DOHH2 (cell line): ENCODE results near the gene MS4A6A.

ENCODE experiments used
- H3F3A ChIP-seq: fragments of 200-600 bp; sonication (generic), shearing (Covaris generic); 2 replicates; pipeline ENCODE4 v1.6.0; 2016; ENCODE audit warnings: antibody characterized with exemption, mild to moderate bottlenecking; ENCODE audit not compliant: control insufficient read depth, insufficient read depth
- H3K27ac ChIP-seq: fragments of 200-600 bp; sonication (generic); 2 replicates; pipeline ENCODE4 v1.5.1; 2014; ENCODE audit warnings: low read depth, mild to moderate bottlenecking, low read length, moderate library complexity
- H3K27me3 ChIP-seq: fragments of 200-600 bp; sonication (generic); 2 replicates; pipeline ENCODE4 v1.6.1; 2014; ENCODE audit warnings: mild to moderate bottlenecking, low read length, mixed read lengths; ENCODE audit not compliant: control insufficient read depth
- H3K36me3 ChIP-seq: fragments of 200-600 bp; sonication (generic); 2 replicates; pipeline ENCODE4 v1.6.1; 2014; ENCODE audit warnings: mild to moderate bottlenecking, low read length, moderate library complexity, mixed read lengths; ENCODE audit not compliant: control insufficient read depth
- H3K4me1 ChIP-seq: fragments of 200-600 bp; sonication (generic); 2 replicates; pipeline ENCODE4 v1.6.1; 2014; ENCODE audit warnings: mild to moderate bottlenecking, low read length, mixed read lengths; ENCODE audit not compliant: control insufficient read depth
- H3K4me2 ChIP-seq: fragments of 200-600 bp; sonication (generic); 2 replicates; pipeline ENCODE4 v1.6.0; 2014; ENCODE audit warnings: mild to moderate bottlenecking, low read length, moderate library complexity
- H3K4me3 ChIP-seq: fragments of 200-600 bp; sonication (generic); 2 replicates; pipeline ENCODE4 v1.5.1; 2014; ENCODE audit warnings: mild to moderate bottlenecking, low read length, mixed read lengths
- H3K79me2 ChIP-seq: fragments of 200-600 bp; sonication (generic); 2 replicates; pipeline ENCODE4 v1.6.1; 2014; ENCODE audit warnings: mild to moderate bottlenecking, low read length, mixed read lengths; ENCODE audit not compliant: control insufficient read depth
- H3K9me2 ChIP-seq: fragments of 200-600 bp; sonication (generic); replicated peaks from 2 replicates; pipeline ENCODE4 v1.6.1; 2014; ENCODE audit warnings: mild to moderate bottlenecking, low read length, mixed read lengths; ENCODE audit not compliant: control insufficient read depth
- H3K9me3 ChIP-seq: fragments of 200-600 bp; sonication (generic); 2 replicates; pipeline ENCODE4 v1.6.1; 2014; ENCODE audit warnings: antibody characterized with exemption, low read length, mixed read lengths; ENCODE audit not compliant: control insufficient read depth, insufficient read depth
- H4K20me1 ChIP-seq: fragments of 200-600 bp; sonication (generic); 2 replicates; pipeline ENCODE4 v1.6.0; 2014; ENCODE audit warnings: low read depth, mild to moderate bottlenecking, antibody characterized with exemption, low read length, moderate library complexity; ENCODE audit not compliant: control insufficient read depth, insufficient read depth
- EZH2phosphoT487 ChIP-seq: fragments of 200-600 bp; sonication (generic); IDR thresholded peaks from 2 replicates; pipeline ENCODE4 v1.6.1; 2017; ENCODE audit warnings: borderline replicate concordance, mild to moderate bottlenecking, antibody characterized with exemption, low read length, moderate library complexity, mixed read lengths
- TF ChIP-seq, protein P1 (sequence below): fragments of 200-600 bp; sonication (generic); IDR thresholded peaks from one replicate; pipeline ENCODE4 v1.5.1; 2014; ENCODE audit warnings: antibody characterized with exemption, mild to moderate bottlenecking, low read depth, low read length; ENCODE audit not compliant: poor library complexity, severe bottlenecking

The MS4A6A gene

DNA sequence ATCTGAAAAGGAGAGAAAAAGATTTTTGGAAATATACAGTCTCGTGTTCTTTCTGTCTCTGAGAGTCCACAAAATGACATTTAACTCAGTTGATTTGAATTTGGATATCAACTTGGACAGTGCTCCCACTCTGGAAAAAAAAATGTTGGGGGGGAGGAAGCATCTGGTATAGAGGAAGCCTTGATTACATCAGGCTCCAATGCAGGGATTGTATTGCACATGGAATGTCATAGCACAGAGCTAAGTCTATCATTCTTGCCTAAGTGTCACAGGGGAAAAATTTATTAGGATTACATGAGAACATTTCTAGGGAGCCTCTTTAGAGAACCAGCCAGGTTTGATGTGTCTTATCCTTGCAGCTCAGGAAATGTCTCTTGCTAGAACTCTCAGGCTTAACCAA, 23.0 kb downstream of the MS4A6A start:
- no peak overlapping the region for H3K4me2 ChIP-seq
- H3F3A ChIP-seq, result no peaks in the 10 kb centered on the region
- no peaks in the 10 kb centered on the region for H3K9me2 ChIP-seq
- H3K4me3 ChIP-seq, result no peak overlapping the region
- peaks cover 2% of the 10 kb centered on the region; the same call in 1 of the 2 replicates for H3K27me3 ChIP-seq
- H3K9me3 ChIP-seq, result no peaks in the 10 kb centered on the region
- H3K36me3 ChIP-seq, result no peaks in the 10 kb centered on the region
- no peak for TF ChIP-seq EZH2phosphoT487
- TF ChIP-seq, protein P1, sequence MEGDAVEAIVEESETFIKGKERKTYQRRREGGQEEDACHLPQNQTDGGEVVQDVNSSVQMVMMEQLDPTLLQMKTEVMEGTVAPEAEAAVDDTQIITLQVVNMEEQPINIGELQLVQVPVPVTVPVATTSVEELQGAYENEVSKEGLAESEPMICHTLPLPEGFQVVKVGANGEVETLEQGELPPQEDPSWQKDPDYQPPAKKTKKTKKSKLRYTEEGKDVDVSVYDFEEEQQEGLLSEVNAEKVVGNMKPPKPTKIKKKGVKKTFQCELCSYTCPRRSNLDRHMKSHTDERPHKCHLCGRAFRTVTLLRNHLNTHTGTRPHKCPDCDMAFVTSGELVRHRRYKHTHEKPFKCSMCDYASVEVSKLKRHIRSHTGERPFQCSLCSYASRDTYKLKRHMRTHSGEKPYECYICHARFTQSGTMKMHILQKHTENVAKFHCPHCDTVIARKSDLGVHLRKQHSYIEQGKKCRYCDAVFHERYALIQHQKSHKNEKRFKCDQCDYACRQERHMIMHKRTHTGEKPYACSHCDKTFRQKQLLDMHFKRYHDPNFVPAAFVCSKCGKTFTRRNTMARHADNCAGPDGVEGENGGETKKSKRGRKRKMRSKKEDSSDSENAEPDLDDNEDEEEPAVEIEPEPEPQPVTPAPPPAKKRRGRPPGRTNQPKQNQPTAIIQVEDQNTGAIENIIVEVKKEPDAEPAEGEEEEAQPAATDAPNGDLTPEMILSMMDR, result no peak
- H3K79me2 ChIP-seq, result no peaks in the 10 kb centered on the region
- H3K27ac ChIP-seq, result no peak overlapping the region
- no peaks in the 10 kb centered on the region for H4K20me1 ChIP-seq
- no peaks in the 10 kb centered on the region for H3K4me1 ChIP-seq

DNA sequence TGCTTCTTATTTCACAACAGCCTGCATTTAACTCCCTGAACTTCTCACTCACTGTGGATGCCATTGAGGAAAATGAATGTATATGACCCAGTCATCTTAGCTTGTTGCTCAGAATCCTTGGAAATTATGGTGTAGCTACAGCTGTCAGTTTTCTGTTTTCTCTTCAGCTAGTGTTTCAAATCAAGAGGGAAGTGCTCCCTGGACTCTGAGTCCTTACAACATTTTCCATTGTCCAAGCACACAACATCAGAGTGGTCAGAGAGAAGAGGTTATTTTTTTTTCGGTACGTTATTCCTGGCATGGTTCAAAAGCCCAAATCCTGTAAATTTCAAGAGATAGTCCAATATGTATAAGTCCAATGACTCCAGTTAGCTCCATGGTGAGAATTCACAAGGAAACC, 23.6 kb downstream of the MS4A6A start:
- TF ChIP-seq, protein P1, result no peak
- TF ChIP-seq EZH2phosphoT487, result no peak
- Histone ChIP-seq H3K27me3 (peaks cover 2% of the 10 kb centered on the region; the same call in 1 of the 2 replicates), H3K27ac (no peak overlapping the region), H3K9me3 (no peaks in the 10 kb centered on the region), H3F3A (no peaks in the 10 kb centered on the region), H3K79me2 (no peaks in the 10 kb centered on the region), H3K4me1 (no peaks in the 10 kb centered on the region), H3K9me2 (no peaks in the 10 kb centered on the region), H3K4me2 (no peak overlapping the region), H4K20me1 (no peaks in the 10 kb centered on the region), H3K36me3 (no peaks in the 10 kb centered on the region), H3K4me3 (no peak overlapping the region)

DNA sequence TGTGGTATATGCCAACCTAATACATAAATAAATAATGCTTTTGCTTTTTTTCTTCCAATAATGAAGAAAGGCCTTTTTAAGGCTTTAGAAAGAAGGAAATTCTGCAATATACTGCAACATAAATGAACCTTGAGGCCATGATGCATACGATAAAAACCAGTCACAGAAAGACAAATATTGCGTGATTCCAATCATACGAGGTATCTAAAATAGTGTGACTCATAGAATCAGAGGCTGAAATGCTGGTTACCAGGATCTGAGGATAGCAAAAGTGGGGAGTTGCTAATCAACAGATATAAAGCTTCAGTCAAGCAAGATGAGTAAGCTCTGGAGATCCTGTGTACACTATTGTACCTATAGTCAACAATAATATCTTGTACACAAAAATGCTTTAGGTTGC, 24.2 kb downstream of the MS4A6A start:
- Histone ChIP-seq H3K4me3 (no peak overlapping the region), H3K4me2 (no peak overlapping the region), H3K27me3 (peaks cover 2% of the 10 kb centered on the region; the same call in 1 of the 2 replicates), H3K4me1 (no peaks in the 10 kb centered on the region), H3K9me3 (no peaks in the 10 kb centered on the region), H3K9me2 (no peaks in the 10 kb centered on the region), H3K36me3 (no peaks in the 10 kb centered on the region), H4K20me1 (no peaks in the 10 kb centered on the region), H3K27ac (no peak overlapping the region), H3F3A (no peaks in the 10 kb centered on the region), H3K79me2 (no peaks in the 10 kb centered on the region)
- no peak for TF ChIP-seq EZH2phosphoT487
- TF ChIP-seq, protein P1, result no peak
